Transverse colon (tissue), 4 donors: Measurements from ENCODE around the gene DYRK4.

Experiments
- CTCF ChIP-seq, 5 experiments: fragments of 200-600 bp in 3 of 5; fragments of 450-650 bp in 2 of 5; sonication (generic) in 3 of 5; IDR thresholded peaks; 1 replicate in 2 of 5; 2 replicates in 3 of 5; pipeline ENCODE4 v1.5.1; 2016 to 2017; ENCODE audit warnings: antibody characterized with exemption in 5 of 5, inconsistent platforms in 3 of 5, mild to moderate bottlenecking in 2 of 5, moderate library complexity in 1 of 5
- EP300 ChIP-seq: sonication (generic); formaldehyde crosslinking; IDR thresholded peaks from one replicate; pipeline ENCODE4 v1.6.1; 2017; ENCODE audit warnings: antibody characterized with exemption, low read depth
- POLR2A ChIP-seq: fragments of 450-650 bp; IDR thresholded peaks from one replicate; pipeline ENCODE4 v1.6.1; 2016; ENCODE audit warnings: antibody characterized with exemption, mild to moderate bottlenecking, moderate library complexity
- POLR2AphosphoS5 ChIP-seq, 3 donors: sonication (generic); formaldehyde crosslinking; IDR thresholded peaks; one replicate each; pipeline ENCODE4 v1.6.1; 2016; ENCODE audit warnings: antibody characterized with exemption in 3 of 3

GRCh38 chr12:4607056-4607455 lies 45.0 kb downstream of the DYRK4 start:
- TF ChIP-seq EP300, result no peak
- TF ChIP-seq CTCF (IDR thresholded peaks at IDR 0.05), result no peak
- no peak for TF ChIP-seq POLR2A
- no peak for TF ChIP-seq POLR2AphosphoS5 (IDR thresholded peaks at IDR 0.05)
